WTC11 (cell line): ENCODE measurements around the gene LAPTM4A. TPM values are rescaled to one million over a fixed set of nuclear protein-coding genes. Genes with fewer than 3 reads are reported as not detected.

ENCODE experiments used
- ATAC-seq: fragments of 200-7000 bp; cut with Tn5 transposase; 2 replicates; pipeline ENCODE4 v1.10.0; 2021; ENCODE audit warnings: mild to moderate bottlenecking, moderate library complexity
- CTCF ChIA-PET: fragments of 300-600 bp; sonication (Branson Sonifier 250); formaldehyde crosslinking; loops from one replicate; lab custom pipeline; 2021; ENCODE audit warnings: antibody characterized with exemption; lab: Charles Lee
- POLR2A ChIA-PET: fragments of 350-600 bp; sonication (Branson Sonifier 250); formaldehyde crosslinking; loops from one replicate; lab custom pipeline; 2021; ENCODE audit warnings: antibody characterized with exemption; lab: Charles Lee
- DNase-seq: peaks from one replicate; pipeline ENCODE4 v3.0.0; 2021; ENCODE audit warnings: low spot score
- H3K27ac Mint-ChIP-seq: 2 replicates; pipeline ENCODE4 v1.8.0; 2021; ENCODE audit warnings: mixed read lengths
- H3K27me3 Mint-ChIP-seq: 2 replicates; pipeline ENCODE4 v1.8.0; 2021; ENCODE audit warnings: low read depth, mild to moderate bottlenecking, moderate library complexity, mixed read lengths
- H3K36me3 Mint-ChIP-seq: 2 replicates; pipeline ENCODE4 v1.8.0; 2021; ENCODE audit warnings: mixed read lengths
- H3K4me1 Mint-ChIP-seq: 2 replicates; pipeline ENCODE4 v1.8.0; 2022; ENCODE audit warnings: mixed read lengths
- H3K4me3 Mint-ChIP-seq: 2 replicates; pipeline ENCODE4 v1.8.0; 2021; ENCODE audit warnings: mild to moderate bottlenecking, moderate library complexity, mixed read lengths
- H3K9me3 Mint-ChIP-seq: 2 replicates; pipeline ENCODE4 v1.8.0; 2021; ENCODE audit warnings: mixed read lengths
- ATF1 ChIP-seq: sonication (generic); formaldehyde crosslinking; IDR thresholded peaks from 2 replicates; pipeline ENCODE4 v1.8.1; 2023; ENCODE audit warnings: mild to moderate bottlenecking, moderate library complexity, missing genetic modification reagents
- ATF2 ChIP-seq: sonication (generic); formaldehyde crosslinking; IDR thresholded peaks from 2 replicates; pipeline ENCODE4 v1.8.1; 2022; ENCODE audit warnings: low read depth, missing genetic modification reagents, borderline replicate concordance
- CTCF ChIP-seq: fragments of 200-600 bp; IDR thresholded peaks from 2 replicates; pipeline ENCODE4 v1.8.0; 2022; ENCODE audit warnings: antibody characterized with exemption
- ELF4 ChIP-seq: sonication (generic); formaldehyde crosslinking; IDR thresholded peaks from 2 replicates; pipeline ENCODE4 v1.8.1; 2022; ENCODE audit warnings: low read depth, mild to moderate bottlenecking, moderate library complexity, missing genetic modification reagents
- GABPB1 ChIP-seq: sonication (generic); formaldehyde crosslinking; IDR thresholded peaks from 2 replicates; pipeline ENCODE4 v1.8.1; 2023; ENCODE audit warnings: mild to moderate bottlenecking, missing genetic modification reagents
- HMGA2 ChIP-seq: fragments of 250-450 bp; sonication (Bioruptor Pico); IDR thresholded peaks from 2 replicates; pipeline ENCODE4 v1.4.0; 2021; ENCODE audit warnings: mild to moderate bottlenecking, moderate library complexity
- IRF2 ChIP-seq: sonication (generic); formaldehyde crosslinking; IDR thresholded peaks from 2 replicates; pipeline ENCODE4 v1.8.0; 2022; ENCODE audit warnings: low read depth, missing genetic modification reagents, borderline replicate concordance
- OVOL2 ChIP-seq: fragments of 250-450 bp; sonication (Bioruptor Pico); IDR thresholded peaks from 2 replicates; pipeline ENCODE4 v1.9.0; 2021; ENCODE audit warnings: mild to moderate bottlenecking, borderline replicate concordance
- PREB ChIP-seq: sonication (generic); formaldehyde crosslinking; IDR thresholded peaks from 2 replicates; pipeline ENCODE4 v1.8.1; 2022; ENCODE audit warnings: mild to moderate bottlenecking, missing genetic modification reagents, moderate library complexity, borderline replicate concordance
- RELA ChIP-seq: sonication (generic); formaldehyde crosslinking; IDR thresholded peaks from 2 replicates; pipeline ENCODE4 v1.8.1; 2022; ENCODE audit warnings: missing genetic modification reagents, mild to moderate bottlenecking, borderline replicate concordance
- SMAD3 ChIP-seq: sonication (generic); formaldehyde crosslinking; IDR thresholded peaks from 2 replicates; pipeline ENCODE4 v1.8.0; 2022; ENCODE audit warnings: missing genetic modification reagents, mild to moderate bottlenecking, borderline replicate concordance
- SOX15 ChIP-seq: fragments of 250-450 bp; sonication (Bioruptor Pico); IDR thresholded peaks from 2 replicates; pipeline ENCODE4 v1.9.0; 2021; ENCODE audit warnings: mild to moderate bottlenecking
- ZNF121 ChIP-seq: sonication (generic); formaldehyde crosslinking; IDR thresholded peaks from 2 replicates; pipeline ENCODE4 v1.8.0; 2023; ENCODE audit warnings: missing genetic modification reagents
- ZNF263 ChIP-seq: sonication (generic); formaldehyde crosslinking; IDR thresholded peaks from 2 replicates; pipeline ENCODE4 v1.8.1; 2022; ENCODE audit warnings: low read depth, mild to moderate bottlenecking, moderate library complexity, missing genetic modification reagents
- total RNA-seq: library from RNA; stranded (reverse); gene quantifications from 3 replicates; pipeline ENCODE4 v1.2.3, GENCODE V29; 2021
- TF ChIP-seq, protein P1 (sequence below): sonication (generic); formaldehyde crosslinking; IDR thresholded peaks from 2 replicates; pipeline ENCODE4 v1.8.1; 2023; ENCODE audit warnings: mild to moderate bottlenecking, missing genetic modification reagents, borderline replicate concordance
- TF ChIP-seq, protein P2 (sequence below): sonication (generic); formaldehyde crosslinking; IDR thresholded peaks from 2 replicates; pipeline ENCODE4 v1.8.1; 2023; ENCODE audit warnings: mild to moderate bottlenecking, missing genetic modification reagents
- TF ChIP-seq, protein P3 (sequence below): fragments of 250-450 bp; sonication (Bioruptor Pico); IDR thresholded peaks from 2 replicates; pipeline ENCODE4 v1.9.0; 2021; ENCODE audit warnings: moderate library complexity, mild to moderate bottlenecking, inconsistent platforms, borderline replicate concordance

LAPTM4A gene
- total RNA-seq, 1 experiment from 2014 or later, result 163 TPM

- Mint-ChIP-seq H3K27me3 (peaks cover 11% of the 10 kb centered on the region), H3K4me3 (no peak overlapping the region), H3K36me3 (no peaks in the 10 kb centered on the region), H3K27ac (no peak overlapping the region), H3K4me1 (no peaks in the 10 kb centered on the region; the same call in 1 of the 2 replicates), H3K9me3 (peaks cover under 1% of the 10 kb centered on the region; the same call in 1 of the 2 replicates)
- DNase-seq (no peak), ATAC-seq (no peak)
- ChIA-PET POLR2A (no interaction called here), CTCF (interaction anchor here (1.3 to 1.4 kb wide), 2 partner anchors 19 to 46 kb away, joined by 3 to 5 read pairs; no protein-coding TSS in a partner anchor)
- TF ChIP-seq OVOL2, result no peak
- TF ChIP-seq HMGA2, result no peak
- no peak for TF ChIP-seq ELF4 (CRISPR knock-in tag)
- TF ChIP-seq, protein P1, sequence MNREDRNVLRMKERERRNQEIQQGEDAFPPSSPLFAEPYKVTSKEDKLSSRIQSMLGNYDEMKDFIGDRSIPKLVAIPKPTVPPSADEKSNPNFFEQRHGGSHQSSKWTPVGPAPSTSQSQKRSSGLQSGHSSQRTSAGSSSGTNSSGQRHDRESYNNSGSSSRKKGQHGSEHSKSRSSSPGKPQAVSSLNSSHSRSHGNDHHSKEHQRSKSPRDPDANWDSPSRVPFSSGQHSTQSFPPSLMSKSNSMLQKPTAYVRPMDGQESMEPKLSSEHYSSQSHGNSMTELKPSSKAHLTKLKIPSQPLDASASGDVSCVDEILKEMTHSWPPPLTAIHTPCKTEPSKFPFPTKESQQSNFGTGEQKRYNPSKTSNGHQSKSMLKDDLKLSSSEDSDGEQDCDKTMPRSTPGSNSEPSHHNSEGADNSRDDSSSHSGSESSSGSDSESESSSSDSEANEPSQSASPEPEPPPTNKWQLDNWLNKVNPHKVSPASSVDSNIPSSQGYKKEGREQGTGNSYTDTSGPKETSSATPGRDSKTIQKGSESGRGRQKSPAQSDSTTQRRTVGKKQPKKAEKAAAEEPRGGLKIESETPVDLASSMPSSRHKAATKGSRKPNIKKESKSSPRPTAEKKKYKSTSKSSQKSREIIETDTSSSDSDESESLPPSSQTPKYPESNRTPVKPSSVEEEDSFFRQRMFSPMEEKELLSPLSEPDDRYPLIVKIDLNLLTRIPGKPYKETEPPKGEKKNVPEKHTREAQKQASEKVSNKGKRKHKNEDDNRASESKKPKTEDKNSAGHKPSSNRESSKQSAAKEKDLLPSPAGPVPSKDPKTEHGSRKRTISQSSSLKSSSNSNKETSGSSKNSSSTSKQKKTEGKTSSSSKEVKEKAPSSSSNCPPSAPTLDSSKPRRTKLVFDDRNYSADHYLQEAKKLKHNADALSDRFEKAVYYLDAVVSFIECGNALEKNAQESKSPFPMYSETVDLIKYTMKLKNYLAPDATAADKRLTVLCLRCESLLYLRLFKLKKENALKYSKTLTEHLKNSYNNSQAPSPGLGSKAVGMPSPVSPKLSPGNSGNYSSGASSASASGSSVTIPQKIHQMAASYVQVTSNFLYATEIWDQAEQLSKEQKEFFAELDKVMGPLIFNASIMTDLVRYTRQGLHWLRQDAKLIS (CRISPR knock-in tag), result no peak
- no peak for TF ChIP-seq IRF2 (CRISPR knock-in tag)
- TF ChIP-seq, protein P2, sequence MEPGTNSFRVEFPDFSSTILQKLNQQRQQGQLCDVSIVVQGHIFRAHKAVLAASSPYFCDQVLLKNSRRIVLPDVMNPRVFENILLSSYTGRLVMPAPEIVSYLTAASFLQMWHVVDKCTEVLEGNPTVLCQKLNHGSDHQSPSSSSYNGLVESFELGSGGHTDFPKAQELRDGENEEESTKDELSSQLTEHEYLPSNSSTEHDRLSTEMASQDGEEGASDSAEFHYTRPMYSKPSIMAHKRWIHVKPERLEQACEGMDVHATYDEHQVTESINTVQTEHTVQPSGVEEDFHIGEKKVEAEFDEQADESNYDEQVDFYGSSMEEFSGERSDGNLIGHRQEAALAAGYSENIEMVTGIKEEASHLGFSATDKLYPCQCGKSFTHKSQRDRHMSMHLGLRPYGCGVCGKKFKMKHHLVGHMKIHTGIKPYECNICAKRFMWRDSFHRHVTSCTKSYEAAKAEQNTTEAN, result no peak
- TF ChIP-seq, protein P3, sequence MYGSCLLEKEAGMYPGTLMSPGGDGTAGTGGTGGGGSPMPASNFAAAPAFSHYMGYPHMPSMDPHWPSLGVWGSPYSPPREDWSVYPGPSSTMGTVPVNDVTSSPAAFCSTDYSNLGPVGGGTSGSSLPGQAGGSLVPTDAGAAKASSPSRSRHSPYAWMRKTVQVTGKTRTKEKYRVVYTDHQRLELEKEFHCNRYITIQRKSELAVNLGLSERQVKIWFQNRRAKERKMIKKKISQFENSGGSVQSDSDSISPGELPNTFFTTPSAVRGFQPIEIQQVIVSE (CRISPR knock-in tag), result no peak
- no peak for TF ChIP-seq PREB
- TF ChIP-seq ATF1 (CRISPR knock-in tag), result no peak
- TF ChIP-seq GABPB1, result no peak
- no peak for TF ChIP-seq CTCF
- no peak for TF ChIP-seq RELA
- TF ChIP-seq SMAD3 (CRISPR knock-in tag), result no peak
- TF ChIP-seq ZNF263 (CRISPR knock-in tag), result no peak
- no peak for TF ChIP-seq SOX15 (CRISPR knock-in tag)
- TF ChIP-seq ATF2 (CRISPR knock-in tag), result no peak
- no peak for TF ChIP-seq ZNF121 (CRISPR knock-in tag)
Observed at GRCh38 chr2:20061940-20062339, 10.5 kb upstream of the LAPTM4A start.
